Activated B cell treated with CpG ODN at 0.5 μM for 24 hours (primary cell): ENCODE measurements around the gene PLEKHF1. TPM values are rescaled to one million over a fixed set of nuclear protein-coding genes. Genes with fewer than 3 reads are reported as not detected.

Experiments used
- ATAC-seq: fragments of 200-7000 bp; cut with Tn5 transposase; one replicate; pipeline ENCODE4 v1.10.0; 2021; ENCODE audit warnings: low read depth, mild to moderate bottlenecking, moderate library complexity
- CTCF ChIA-PET: fragments of 350-600 bp; sonication (Branson Sonifier 250); formaldehyde crosslinking; loops from one replicate; lab custom pipeline; 2021; ENCODE audit warnings: antibody characterized with exemption; lab: Charles Lee
- POLR2A ChIA-PET: fragments of 350-600 bp; sonication (Branson Sonifier 250); formaldehyde crosslinking; loops from one replicate; lab custom pipeline; 2021; ENCODE audit warnings: antibody characterized with exemption; lab: Charles Lee
- DNase-seq: peaks from one replicate; pipeline ENCODE4 v3.0.0; 2022
- H3K27ac Mint-ChIP-seq: one replicate; pipeline ENCODE4 v1.8.0; 2020; ENCODE audit warnings: mixed read lengths
- H3K27me3 Mint-ChIP-seq: one replicate; pipeline ENCODE4 v1.8.0; 2021; ENCODE audit warnings: mixed read lengths
- H3K36me3 Mint-ChIP-seq: one replicate; pipeline ENCODE4 v1.8.0; 2021; ENCODE audit warnings: low read depth, mixed read lengths
- H3K4me1 Mint-ChIP-seq: one replicate; pipeline ENCODE4 v1.8.0; 2021; ENCODE audit warnings: mixed read lengths
- H3K4me3 Mint-ChIP-seq: one replicate; pipeline ENCODE4 v1.8.0; 2020; ENCODE audit warnings: mild to moderate bottlenecking, mixed read lengths
- H3K9me3 Mint-ChIP-seq: one replicate; pipeline ENCODE4 v1.8.0; 2020; ENCODE audit warnings: mixed read lengths
- CTCF ChIP-seq: fragments of 200-600 bp; IDR thresholded peaks from one replicate; pipeline ENCODE4 v1.8.0; 2022; ENCODE audit warnings: antibody characterized with exemption, mild to moderate bottlenecking
- intact Hi-C: fragments of 100-400 bp; cut with micrococcal nuclease; formaldehyde crosslinking; loops from one replicate; pipeline ENCODE4 v1.15.1; 2024
- total RNA-seq: library from RNA; stranded (reverse); gene quantifications from 2 replicates; pipeline ENCODE4 v1.2.3, GENCODE V29; 2022

Gene PLEKHF1
- total RNA-seq, 1 donor from 2014 or later: 5.5 TPM

- TF ChIP-seq CTCF: no peak
- Mint-ChIP-seq H3K27ac (no peak overlapping the region), H3K36me3 (no peaks in the 10 kb centered on the region), H3K27me3 (no peaks in the 10 kb centered on the region), H3K4me3 (no peak overlapping the region), H3K4me1 (peaks cover 17% of the 10 kb centered on the region), H3K9me3 (no peaks in the 10 kb centered on the region)
- POLR2A ChIA-PET: interaction anchor here (1.3 kb wide), 1 partner anchor 79 kb away, joined by 4 read pairs; the partner anchor contains the start of gene POP4
- CTCF ChIA-PET: interaction anchor here (1.8 kb wide), 1 partner anchor 75 kb away, joined by 5 read pairs; no protein-coding TSS in a partner anchor
- DNase-seq (no peak), ATAC-seq (no peak)
- intact Hi-C loops: no loop called here
Observed at GRCh38 chr19:29685326-29685725, 20.1 kb downstream of the PLEKHF1 start.

GRCh38 chr19:29686285-29686805, 21.1 kb downstream of the PLEKHF1 start:
- DNase-seq (no peak), ATAC-seq (no peak)
- H3K4me3 Mint-ChIP-seq: no peak overlapping the region
- no peaks in the 10 kb centered on the region for H3K36me3 Mint-ChIP-seq
- no peaks in the 10 kb centered on the region for H3K27me3 Mint-ChIP-seq
- H3K9me3 Mint-ChIP-seq: no peaks in the 10 kb centered on the region
- no peak for TF ChIP-seq CTCF
- ChIA-PET CTCF (interaction anchor here (1.8 kb wide), 1 partner anchor 76 kb away, joined by 5 read pairs; no protein-coding TSS in a partner anchor), POLR2A (interaction anchor here (1.3 kb wide), 1 partner anchor 80 kb away, joined by 4 read pairs; the partner anchor contains the start of gene POP4)
- H3K27ac Mint-ChIP-seq: no peak overlapping the region
- H3K4me1 Mint-ChIP-seq: peaks cover 11% of the 10 kb centered on the region
- intact Hi-C loops: no loop called here

GRCh38 chr19:29687244-29687896, 22.1 kb downstream of the PLEKHF1 start:
- ATAC-seq (no peak), DNase-seq (no peak)
- H3K4me3 Mint-ChIP-seq: no peak overlapping the region
- POLR2A ChIA-PET: no interaction called here
- H3K36me3 Mint-ChIP-seq: no peaks in the 10 kb centered on the region
- no peaks in the 10 kb centered on the region for H3K9me3 Mint-ChIP-seq
- intact Hi-C loops: no loop called here
- H3K4me1 Mint-ChIP-seq: peaks cover 7% of the 10 kb centered on the region
- CTCF ChIA-PET: no interaction called here
- no peak for TF ChIP-seq CTCF
- no peaks in the 10 kb centered on the region for H3K27me3 Mint-ChIP-seq
- H3K27ac Mint-ChIP-seq: no peak overlapping the region

GRCh38 chr19:29687897-29688728, 22.9 kb downstream of the PLEKHF1 start:
- Mint-ChIP-seq H3K4me1 (peaks cover 7% of the 10 kb centered on the region), H3K4me3 (no peak overlapping the region), H3K36me3 (no peaks in the 10 kb centered on the region), H3K27me3 (no peaks in the 10 kb centered on the region), H3K27ac (no peak overlapping the region), H3K9me3 (no peaks in the 10 kb centered on the region)
- DNase-seq (no peak), ATAC-seq (no peak)
- CTCF ChIA-PET: no interaction called here
- TF ChIP-seq CTCF: no peak
- intact Hi-C loops: no loop called here
- POLR2A ChIA-PET: no interaction called here
